H1 (cell line): ENCODE data around the gene C1orf56. TPM values are rescaled to one million over a fixed set of nuclear protein-coding genes. Genes with fewer than 3 reads are reported as not detected.

Source experiments
- CTCF ChIA-PET: fragments of 300-600 bp; sonication (Branson Sonifier 250); formaldehyde crosslinking; loops from one replicate; lab custom pipeline; 2021; ENCODE audit not compliant: partially characterized antibody; lab: Charles Lee
- POLR2A ChIA-PET: fragments of 300-600 bp; sonication (Branson Sonifier 250); formaldehyde crosslinking; loops from one replicate; lab custom pipeline; 2021; ENCODE audit warnings: inconsistent platforms; ENCODE audit not compliant: partially characterized antibody; lab: Charles Lee
- DNase-seq, 2 experiments: peaks; one replicate each; pipeline versions ENCODE4 v3.0.0 to v3.0.0-alpha.2; 2010 to 2022; ENCODE audit warnings: low spot score in 2 of 2, low read depth in 1 of 2, mixed read lengths in 1 of 2
- FAIRE-seq: peaks from 2 replicates; lab custom pipeline; 2011; peaks lifted over from hg19 to GRCh38; lab: Jason Lieb, UNC
- H2AFZ ChIP-seq: 2 replicates; pipeline ENCODE4 v1.8.1; 2012; ENCODE audit warnings: low read length, inconsistent platforms
- H2AK5ac ChIP-seq: 2 replicates; pipeline ENCODE4 v1.6.1; 2013; ENCODE audit warnings: low read depth, low read length
- H2BK120ac ChIP-seq: replicated peaks from 2 replicates; pipeline ENCODE3; 2013; ENCODE audit warnings: low read depth, low read length, inconsistent platforms
- H2BK12ac ChIP-seq: 2 replicates; pipeline ENCODE4 v1.6.1; 2013; ENCODE audit warnings: low read depth, low read length
- H2BK15ac ChIP-seq: 2 replicates; pipeline ENCODE4 v1.6.1; 2013; ENCODE audit warnings: low read length
- H2BK20ac ChIP-seq: 2 replicates; pipeline ENCODE4 v1.6.1; 2013; ENCODE audit warnings: low read length
- H2BK5ac ChIP-seq: 2 replicates; pipeline ENCODE4 v1.6.1; 2013; ENCODE audit warnings: low read depth, low read length
- H3K14ac ChIP-seq: 2 replicates; pipeline ENCODE4 v1.6.1; 2013; ENCODE audit warnings: inconsistent platforms; ENCODE audit not compliant: insufficient read length
- H3K18ac ChIP-seq: 2 replicates; pipeline ENCODE4 v1.6.1; 2013; ENCODE audit warnings: low read length; ENCODE audit errors: extremely low read depth
- H3K23ac ChIP-seq: 2 replicates; pipeline ENCODE4 v1.6.1; 2013; ENCODE audit warnings: inconsistent platforms; ENCODE audit not compliant: insufficient read length
- H3K23me2 ChIP-seq: 2 replicates; pipeline ENCODE4 v1.6.1; 2013; ENCODE audit warnings: low read depth, low read length
- H3K27ac ChIP-seq: 2 replicates; pipeline ENCODE4 v1.6.1; 2011; ENCODE audit warnings: low read depth, low read length, inconsistent platforms
- H3K27me3 ChIP-seq, 4 experiments: replicated peaks in 1 of 4; 1 replicate in 1 of 4; 2 replicates in 3 of 4; pipeline versions ENCODE4 v1.6.1 to v1.8.1; 2011 to 2013; ENCODE audit warnings: low read length in 3 of 4, mild to moderate bottlenecking in 3 of 4, inconsistent platforms in 2 of 4, mixed read lengths in 2 of 4, moderate library complexity in 1 of 4; ENCODE audit not compliant: control insufficient read depth in 3 of 4, insufficient read depth in 3 of 4; ENCODE audit errors: extremely low read depth in 1 of 4
- H3K36me3 ChIP-seq, 4 experiments: 2 replicates each; pipeline versions ENCODE4 v1.6.1 to v1.8.1; 2011 to 2013; ENCODE audit warnings: mild to moderate bottlenecking in 4 of 4, low read length in 3 of 4, moderate library complexity in 2 of 4, control low read depth in 1 of 4, inconsistent platforms in 1 of 4; ENCODE audit not compliant: insufficient read depth in 4 of 4, control insufficient read depth in 2 of 4
- H3K4ac ChIP-seq: replicated peaks from 2 replicates; pipeline ENCODE3; 2013; ENCODE audit warnings: low read length, low read depth, mixed read lengths, inconsistent platforms; ENCODE audit not compliant: insufficient read length
- H3K4me1 ChIP-seq, 4 experiments: replicated peaks in 1 of 4; 1 replicate in 1 of 4; 2 replicates in 3 of 4; pipeline versions ENCODE4 v1.6.1 to v1.8.1; 2011 to 2013; ENCODE audit warnings: low read length in 3 of 4, inconsistent platforms in 2 of 4, mixed read lengths in 1 of 4; ENCODE audit not compliant: insufficient read depth in 4 of 4, control insufficient read depth in 3 of 4
- H3K4me2 ChIP-seq, 2 experiments: 2 replicates each; pipeline versions ENCODE4 v1.6.1 to v1.8.1; 2011 to 2013; ENCODE audit warnings: low read depth in 2 of 2, low read length in 2 of 2, control low read depth in 1 of 2, inconsistent platforms in 1 of 2, mild to moderate bottlenecking in 1 of 2; ENCODE audit not compliant: insufficient read depth in 1 of 2
- H3K4me3 ChIP-seq, 4 experiments: fragments of 200-600, 300-600 bp in 1 of 4; sonication (generic), shearing (Covaris generic), sonication (Bioruptor Twin) in 1 of 4; 2 replicates each; pipeline versions ENCODE4 v1.5.1 to v1.8.1; 2011 to 2016; ENCODE audit warnings: low read length in 4 of 4, low read depth in 3 of 4, control low read depth in 2 of 4, inconsistent platforms in 2 of 4, mild to moderate bottlenecking in 2 of 4, mixed read lengths in 1 of 4, moderate library complexity in 1 of 4; ENCODE audit not compliant: insufficient read depth in 2 of 4; ENCODE audit errors: extremely low read depth in 1 of 4
- H3K56ac ChIP-seq: replicated peaks from 2 replicates; pipeline ENCODE3; 2013; ENCODE audit warnings: low read depth, mild to moderate bottlenecking, mixed read lengths, low read length, inconsistent platforms; ENCODE audit not compliant: insufficient read length
- H3K79me1 ChIP-seq: 2 replicates; pipeline ENCODE4 v1.6.1; 2013; ENCODE audit warnings: low read depth, low read length, control low read depth
- H3K79me2 ChIP-seq, 2 experiments: 2 replicates each; pipeline versions ENCODE4 v1.6.1 to v1.8.1; 2012 to 2013; ENCODE audit warnings: low read length in 2 of 2, mild to moderate bottlenecking in 2 of 2, inconsistent platforms in 1 of 2; ENCODE audit not compliant: insufficient read depth in 2 of 2, control insufficient read depth in 1 of 2
- H3K9ac ChIP-seq, 4 experiments: replicated peaks in 1 of 4; 1 replicate in 1 of 4; 2 replicates in 3 of 4; pipeline versions ENCODE4 v1.6.1 to v1.8.1; 2011 to 2013; ENCODE audit warnings: low read depth in 3 of 4, low read length in 3 of 4, control low read depth in 2 of 4, mild to moderate bottlenecking in 2 of 4, moderate library complexity in 2 of 4, inconsistent platforms in 1 of 4; ENCODE audit errors: extremely low read depth in 1 of 4
- H3K9me3 ChIP-seq, 2 experiments: 2 replicates each; pipeline versions ENCODE4 v1.6.1 to v1.8.1; 2012 to 2013; ENCODE audit warnings: mild to moderate bottlenecking in 2 of 2, moderate library complexity in 2 of 2, control low read depth in 1 of 2, inconsistent platforms in 1 of 2, low read depth in 1 of 2, low read length in 1 of 2, mixed read lengths in 1 of 2; ENCODE audit not compliant: insufficient read depth in 2 of 2
- H4K20me1 ChIP-seq, 2 experiments: replicated peaks in 1 of 2; 2 replicates each; pipeline versions ENCODE3 to v1.8.1; 2011 to 2013; ENCODE audit warnings: inconsistent platforms in 2 of 2, low read length in 2 of 2, mild to moderate bottlenecking in 1 of 2; ENCODE audit not compliant: insufficient read depth in 2 of 2, control insufficient read depth in 1 of 2
- H4K5ac ChIP-seq: 2 replicates; pipeline ENCODE4 v1.6.1; 2013; ENCODE audit warnings: low read length, low read depth, mixed read lengths, inconsistent platforms; ENCODE audit not compliant: insufficient read length
- H4K8ac ChIP-seq: 2 replicates; pipeline ENCODE4 v1.8.0; 2013; ENCODE audit warnings: mild to moderate bottlenecking, moderate library complexity, low read length, inconsistent platforms; ENCODE audit not compliant: insufficient read depth; ENCODE audit errors: extremely low read depth
- H4K91ac ChIP-seq: replicated peaks from 2 replicates; pipeline ENCODE3; 2013; ENCODE audit warnings: low read length, mixed read lengths, inconsistent platforms; ENCODE audit not compliant: insufficient read length
- CBX8 ChIP-seq: fragments of 300-800, 300-1000 bp; sonication (generic); IDR thresholded peaks from 2 replicates; pipeline ENCODE4 v1.7.1; 2016; ENCODE audit warnings: low read depth, low read length, borderline replicate concordance
- CREB1 ChIP-seq: IDR thresholded peaks from 2 replicates; pipeline ENCODE4 v1.6.1; 2012; ENCODE audit warnings: inconsistent platforms
- KDM1A ChIP-seq: fragments of 200-600, 300-600 bp; sonication (generic); IDR thresholded peaks from 2 replicates; pipeline ENCODE4 v1.7.1; 2016; ENCODE audit warnings: mild to moderate bottlenecking, low read length, borderline replicate concordance
- KDM4A ChIP-seq: IDR thresholded peaks from one replicate; pipeline ENCODE4 v1.7.1; 2012; ENCODE audit warnings: low read depth, mild to moderate bottlenecking, moderate library complexity, low read length, inconsistent platforms; ENCODE audit not compliant: severe bottlenecking
- MAX ChIP-seq: IDR thresholded peaks from 2 replicates; pipeline ENCODE4 v1.6.1; 2012; ENCODE audit warnings: inconsistent platforms
- NRF1 ChIP-seq: IDR thresholded peaks from 2 replicates; pipeline ENCODE4 v1.6.1; 2011; ENCODE audit warnings: mild to moderate bottlenecking, low read depth, low read length, improper control_type of control experiment
- POU5F1 ChIP-seq: IDR thresholded peaks from 2 replicates; pipeline ENCODE4 v1.6.1; 2011; ENCODE audit warnings: low read depth, mild to moderate bottlenecking, low read length, moderate library complexity
- RBBP5 ChIP-seq: IDR thresholded peaks from 2 replicates; pipeline ENCODE4 v1.7.1; 2012; ENCODE audit warnings: low read depth, mild to moderate bottlenecking, inconsistent platforms, low read length, moderate library complexity, borderline replicate concordance
- RNF2 ChIP-seq: fragments of 200-900, 300-1000 bp; sonication (generic); IDR thresholded peaks from 2 replicates; pipeline ENCODE4 v1.7.1; 2016; ENCODE audit warnings: borderline replicate concordance, low read depth, mild to moderate bottlenecking, antibody characterized with exemption, low read length; ENCODE audit not compliant: poor library complexity, severe bottlenecking; ENCODE audit errors: missing control alignments
- SAP30 ChIP-seq: fragments of 300-600 bp; sonication (generic); IDR thresholded peaks from 2 replicates; pipeline ENCODE4 v1.7.1; 2012; ENCODE audit warnings: low read length, moderate library complexity, mild to moderate bottlenecking, inconsistent platforms; ENCODE audit not compliant: insufficient read depth, insufficient replicate concordance
- SRF ChIP-seq: IDR thresholded peaks from 2 replicates; pipeline ENCODE4 v1.6.1; 2011; ENCODE audit warnings: mild to moderate bottlenecking, low read depth, low read length, moderate library complexity
- TBP ChIP-seq: IDR thresholded peaks from 2 replicates; pipeline ENCODE4 v1.6.1; 2011; ENCODE audit warnings: low read depth, low read length, improper control_type of control experiment
- ZNF274 ChIP-seq: IDR thresholded peaks from 2 replicates; pipeline ENCODE4 v1.7.0; 2012; ENCODE audit warnings: low read length, borderline replicate concordance; ENCODE audit errors: extremely low read depth
- whole genome bisulfite sequencing, 2 experiments: shearing (Covaris generic) in 1 of 2; methylation state at CpG; one replicate each; pipeline versions ENCODE4 v1.1.6 to v1.1.7; 2013 to 2015; ENCODE audit warnings: low lambda C conversion rate in 2 of 2, mixed read lengths in 2 of 2, inconsistent platforms in 1 of 2, low coverage in 1 of 2, missing lambda C conversion rate in 1 of 2; ENCODE audit not compliant: insufficient replicate concordance in 2 of 2, insufficient coverage in 1 of 2, insufficient read length in 1 of 2; ENCODE audit errors: extremely low coverage in 1 of 2, missing lambda C conversion rate in 1 of 2; 5-methylcytosine and 5-hydroxymethylcytosine counted together
- polyA plus RNA-seq, 7 experiments: library from polyadenylated mRNA; depleted of rRNA in 3 of 7; stranded (reverse) in 5 of 7; unstranded in 2 of 7; fragments of >200 nt in 5 of 7; fragments of 200-250 nt in 2 of 7; gene quantifications; 1 replicate in 5 of 7; 2 replicates in 1 of 7; 4 replicates in 1 of 7; pipeline versions ENCODE4 v1.2.1 to v1.2.3, GENCODE V29; 2011 to 2013; ENCODE audit warnings: missing spikeins in 2 of 7, mixed read lengths in 2 of 7
- total RNA-seq: library from RNA; stranded (reverse); fragmentation: NEBNext Ultra II Directional; extraction: Animal tissue kit (Norgen Biotek cat#: 25700); gene quantifications from 2 replicates; pipeline ENCODE4 v1.2.1, GENCODE V29; 2021

The C1orf56 gene
- total and polyA plus RNA-seq, 2 of the 8 experiments (the other 6 are each of a cell fraction or from before 2014, with no cell fraction given), result 3.0 to 3.4 TPM

- POLR2A ChIA-PET, result interaction anchor here (0.8 to 6.4 kb wide), 3 partner anchors 11 to 461 kb away, joined by 4 to 58 read pairs (median 5); partner anchors contain the start of gene C1orf56
- Histone ChIP-seq H3K4me3 (peak overlapping the region in 1 of 4 experiments; percentile 41; a peak in 2 of 8 replicates), H3K4me2 (peak overlapping the region in 1 of 2 experiments; percentile 20; a peak in 1 of 4 replicates), H4K91ac (no peak overlapping the region), H2BK120ac (no peak overlapping the region), H2BK15ac (no peak overlapping the region), H3K9me3 (no peaks in the 10 kb centered on the region), H3K23ac (no peak overlapping the region), H3K56ac (no peak overlapping the region), H3K18ac (no peak overlapping the region), H3K79me2 (no peaks in the 10 kb centered on the region), H4K8ac (no peak overlapping the region), H3K4ac (no peak overlapping the region), H3K36me3 (peaks cover 0 to 12% (median 6%) of the 10 kb centered on the region in 4 experiments; a peak in 4 of 8 replicates), H2BK12ac (no peak overlapping the region), H2BK5ac (no peak overlapping the region), H3K4me1 (peaks cover 0 to 3% (median 0%) of the 10 kb centered on the region in 4 experiments; a peak in 3 of 7 replicates), H3K9ac (no peak overlapping the region), H3K23me2 (no peaks in the 10 kb centered on the region), H3K79me1 (no peaks in the 10 kb centered on the region), H4K5ac (no peak overlapping the region), H3K27me3 (no peaks in the 10 kb centered on the region), H3K14ac (no peak overlapping the region), H2AK5ac (no peak overlapping the region), H3K27ac (no peak overlapping the region), H4K20me1 (no peaks in the 10 kb centered on the region), H2BK20ac (no peak overlapping the region; the same call in 1 of the 2 replicates), H2AFZ (no peak overlapping the region)
- CTCF ChIA-PET, result interaction anchor here (0.6 to 2.3 kb wide), 6 partner anchors 11 to 723 kb away, joined by 3 to 7 read pairs (median 4); no protein-coding TSS in a partner anchor
- FAIRE-seq (no peak), DNase-seq (no peak)
- 85% methylated on average over 6 of the region's 6 CpGs; no CpG with 5 or more reads in 1 of the 2 experiments for WGBS, 2 experiments
- TF ChIP-seq SAP30 (no peak), KDM1A (no peak), TBP (no peak), NRF1 (no peak), CREB1 (no peak), RBBP5 (no peak), KDM4A (no peak), ZNF274 (no peak), POU5F1 (no peak), SRF (no peak), MAX (no peak), RNF2 (no peak), CBX8 (no peak)
Measured at GRCh38 chr1:151037032-151037431, 10.5 kb upstream of the C1orf56 start.
